Natural killer cell (primary cell): ENCODE results near the gene TRMT44. TPM values are rescaled to one million over a fixed set of nuclear protein-coding genes. Genes with fewer than 3 reads are reported as not detected.

Source experiments
- ATAC-seq, 3 donors: fragments of 150-1000 bp in 2 of 3; fragments of 200-7000 bp in 1 of 3; cut with Tn5 transposase; 1 replicate in 1 of 3; 2 replicates in 2 of 3; pipeline ENCODE4 v1.10.0; 2021; ENCODE audit warnings: mild to moderate bottlenecking in 2 of 3, moderate library complexity in 2 of 3
- DNase-seq, 2 donors: peaks; one replicate each; pipeline versions ENCODE4 v3.0.0 to v3.0.0-alpha.2; 2013 to 2021; ENCODE audit warnings: mixed read lengths in 1 of 2
- H3K27ac ChIP-seq: one replicate; pipeline ENCODE4 v1.5.1; 2013; ENCODE audit warnings: mild to moderate bottlenecking, low read length
- H3K27me3 ChIP-seq: one replicate; pipeline ENCODE4 v1.6.1; 2013; ENCODE audit warnings: low read length; ENCODE audit not compliant: control insufficient read depth, insufficient read depth
- H3K36me3 ChIP-seq: one replicate; pipeline ENCODE4 v1.6.1; 2013; ENCODE audit warnings: low read length; ENCODE audit not compliant: control insufficient read depth, insufficient read depth
- H3K4me1 ChIP-seq: one replicate; pipeline ENCODE4 v1.6.1; 2013; ENCODE audit warnings: low read length; ENCODE audit not compliant: control insufficient read depth, insufficient read depth
- H3K4me3 ChIP-seq: one replicate; pipeline ENCODE4 v1.5.1; 2013; ENCODE audit warnings: low read length
- H3K9me3 ChIP-seq: one replicate; pipeline ENCODE4 v1.6.1; 2013; ENCODE audit warnings: low read length; ENCODE audit not compliant: control insufficient read depth, insufficient read depth
- H3K27ac Mint-ChIP-seq, 2 donors: one replicate each; pipeline ENCODE4 v1.8.0; 2022; ENCODE audit warnings: mild to moderate bottlenecking in 2 of 2, mixed read lengths in 2 of 2, moderate library complexity in 1 of 2
- H3K27me3 Mint-ChIP-seq, 2 donors: one replicate each; pipeline ENCODE4 v1.8.0; 2022; ENCODE audit warnings: low read depth in 2 of 2, mixed read lengths in 2 of 2
- H3K36me3 Mint-ChIP-seq: one replicate; pipeline ENCODE4 v1.8.0; 2022; ENCODE audit warnings: mixed read lengths
- H3K4me1 Mint-ChIP-seq, 2 donors: one replicate each; pipeline ENCODE4 v1.8.0; 2022; ENCODE audit warnings: mixed read lengths in 2 of 2
- H3K4me3 Mint-ChIP-seq: one replicate; pipeline ENCODE4 v1.8.0; 2022; ENCODE audit warnings: mild to moderate bottlenecking, moderate library complexity, mixed read lengths
- H3K9me3 Mint-ChIP-seq, 2 donors: one replicate each; pipeline ENCODE4 v1.8.0; 2022; ENCODE audit warnings: mixed read lengths in 2 of 2
- CTCF ChIP-seq: fragments of 200-600 bp; IDR thresholded peaks from one replicate; pipeline ENCODE4 v1.8.0; 2022; ENCODE audit warnings: antibody characterized with exemption
- WGBS: methylation state at CpG from one replicate; pipeline ENCODE4 v1.1.7; 2013; ENCODE audit warnings: missing lambda C conversion rate; ENCODE audit not compliant: insufficient coverage; 5-methylcytosine and 5-hydroxymethylcytosine counted together
- intact Hi-C: fragments of 100-400 bp; cut with micrococcal nuclease; formaldehyde crosslinking; loops from one replicate; pipeline ENCODE4 v1.14.2; 2022
- total RNA-seq, 4 donors: library from RNA; stranded (reverse); fragments of 120-200 nt in 1 of 4; gene quantifications; one replicate each; pipeline versions ENCODE4 v1.2.3 to v1.2.4, GENCODE V29; 2013 to 2022

TRMT44 gene
- total RNA-seq, 3 donors from 2014 or later (not counting 1 experiment from before 2014, with no cell fraction given): 24.4 to 37.5 (median 34.3) TPM

- intact Hi-C loops: no loop called here
- ATAC-seq (no peak), DNase-seq (no peak)
- Histone ChIP-seq H3K4me1 (no peaks in the 10 kb centered on the region), H3K27me3 (no peaks in the 10 kb centered on the region), H3K36me3 (no peaks in the 10 kb centered on the region), H3K4me3 (no peak overlapping the region), H3K27ac (no peak overlapping the region), H3K9me3 (no peaks in the 10 kb centered on the region)
- Mint-ChIP-seq H3K4me3 (no peak overlapping the region), H3K9me3 (no peaks in the 10 kb centered on the region), H3K4me1 (no peaks in the 10 kb centered on the region), H3K36me3 (no peaks in the 10 kb centered on the region), H3K27me3 (no peaks in the 10 kb centered on the region), H3K27ac (no peak overlapping the region)
- no peak for TF ChIP-seq CTCF
- WGBS: 96% methylated on average over 15 of the region's 15 CpGs
Observed at GRCh38 chr4:8399298-8399697, 41.3 kb upstream of the TRMT44 start.

- DNase-seq: no peak
- Histone ChIP-seq H3K4me3 (no peak overlapping the region), H3K27ac (no peak overlapping the region), H3K9me3 (no peaks in the 10 kb centered on the region), H3K4me1 (no peaks in the 10 kb centered on the region), H3K27me3 (no peaks in the 10 kb centered on the region), H3K36me3 (peaks cover 7% of the 10 kb centered on the region)
- H3K9me3 Mint-ChIP-seq: no peaks in the 10 kb centered on the region
- WGBS: 89% methylated on average over 10 of the region's 13 CpGs
- H3K4me3 Mint-ChIP-seq: no peak overlapping the region
- ATAC-seq: no peak
- intact Hi-C loops: no loop called here
- no peak for TF ChIP-seq CTCF
- no peak overlapping the region for H3K27ac Mint-ChIP-seq
- H3K36me3 Mint-ChIP-seq: no peaks in the 10 kb centered on the region
- H3K27me3 Mint-ChIP-seq: no peaks in the 10 kb centered on the region
- H3K4me1 Mint-ChIP-seq: no peaks in the 10 kb centered on the region
Observed at GRCh38 chr4:8400632-8401325, 39.8 kb upstream of the TRMT44 start.

- peaks cover 8% of the 10 kb centered on the region for H3K36me3 ChIP-seq
- H3K36me3 Mint-ChIP-seq: no peaks in the 10 kb centered on the region
- H3K27ac Mint-ChIP-seq: no peak overlapping the region
- no peak overlapping the region for H3K4me3 ChIP-seq
- H3K4me3 Mint-ChIP-seq: no peak overlapping the region
- H3K4me1 ChIP-seq: no peaks in the 10 kb centered on the region
- DNase-seq (no peak), ATAC-seq (no peak)
- no peaks in the 10 kb centered on the region for H3K27me3 ChIP-seq
- no peak for TF ChIP-seq CTCF
- no peaks in the 10 kb centered on the region for H3K9me3 ChIP-seq
- no peaks in the 10 kb centered on the region for H3K9me3 Mint-ChIP-seq
- intact Hi-C loops: loop anchor here (2.0 kb wide), 1 partner anchor 159 kb away; no protein-coding TSS in a partner anchor
- H3K27me3 Mint-ChIP-seq: no peaks in the 10 kb centered on the region
- WGBS: 93% methylated on average over 10 of the region's 10 CpGs
- no peaks in the 10 kb centered on the region for H3K4me1 Mint-ChIP-seq
- H3K27ac ChIP-seq: no peak overlapping the region
Observed at GRCh38 chr4:8401665-8402064, 38.9 kb upstream of the TRMT44 start.

- H3K36me3 ChIP-seq: peaks cover 8% of the 10 kb centered on the region
- no peaks in the 10 kb centered on the region for H3K9me3 Mint-ChIP-seq
- intact Hi-C loops: loop anchor here (2.0 kb wide), 1 partner anchor 159 kb away; no protein-coding TSS in a partner anchor
- no peak overlapping the region for H3K4me3 ChIP-seq
- no peaks in the 10 kb centered on the region for H3K9me3 ChIP-seq
- H3K36me3 Mint-ChIP-seq: no peaks in the 10 kb centered on the region
- ATAC-seq: no peak
- no peaks in the 10 kb centered on the region for H3K4me1 ChIP-seq
- WGBS: 87% methylated on average over 11 of the region's 11 CpGs
- H3K27ac ChIP-seq: no peak overlapping the region
- no peaks in the 10 kb centered on the region for H3K4me1 Mint-ChIP-seq
- TF ChIP-seq CTCF: no peak
- DNase-seq: no peak
- no peaks in the 10 kb centered on the region for H3K27me3 Mint-ChIP-seq
- H3K4me3 Mint-ChIP-seq: no peak overlapping the region
- no peak overlapping the region for H3K27ac Mint-ChIP-seq
- H3K27me3 ChIP-seq: no peaks in the 10 kb centered on the region
Observed at GRCh38 chr4:8402181-8402597, 38.4 kb upstream of the TRMT44 start.
